Measurements from ENCODE around the gene POC1B. TPM values are rescaled to one million over a fixed set of nuclear protein-coding genes. Genes with fewer than 3 reads are reported as not detected.

The POC1B gene
- polyA plus RNA-seq, 4 donors = 17.8 to 24.4 (median 22.5) TPM

Other genes starting within 250 kb of the POC1B start
- 10 to 100 TPM; 74.1 to 88.8 (median 79.6) TPM for gene DUSP6, start 173.5 kb downstream of the POC1B start, polyA plus RNA-seq (ENCODE audit: insufficient read length in 4 of 4)
- 10 to 100 TPM in 2 of 4 donors, 1 to 10 TPM in 2; 8.1 to 10.8 (median 10.1) TPM for gene GALNT4, start 1.3 kb downstream of the POC1B start, polyA plus RNA-seq (ENCODE audit: insufficient read length in 4 of 4)
- 100 to 1,000 TPM in 2 of 4 donors, 10 to 100 TPM in 2; 89.1 to 116 (median 102) TPM for gene ATP2B1, start 182.8 kb upstream of the POC1B start, polyA plus RNA-seq (ENCODE audit: insufficient read length in 4 of 4)